HG03457 (cell line): Measurements from ENCODE around the gene STPG1.

Source experiments
- ATAC-seq: cut with Tn5 transposase; IDR thresholded peaks from one replicate; pipeline ENCODE4 v1.9.1; 2021; ENCODE audit warnings: moderate number of reproducible peaks; ENCODE audit not compliant: unreplicated experiment

The STPG1 gene

DNA sequence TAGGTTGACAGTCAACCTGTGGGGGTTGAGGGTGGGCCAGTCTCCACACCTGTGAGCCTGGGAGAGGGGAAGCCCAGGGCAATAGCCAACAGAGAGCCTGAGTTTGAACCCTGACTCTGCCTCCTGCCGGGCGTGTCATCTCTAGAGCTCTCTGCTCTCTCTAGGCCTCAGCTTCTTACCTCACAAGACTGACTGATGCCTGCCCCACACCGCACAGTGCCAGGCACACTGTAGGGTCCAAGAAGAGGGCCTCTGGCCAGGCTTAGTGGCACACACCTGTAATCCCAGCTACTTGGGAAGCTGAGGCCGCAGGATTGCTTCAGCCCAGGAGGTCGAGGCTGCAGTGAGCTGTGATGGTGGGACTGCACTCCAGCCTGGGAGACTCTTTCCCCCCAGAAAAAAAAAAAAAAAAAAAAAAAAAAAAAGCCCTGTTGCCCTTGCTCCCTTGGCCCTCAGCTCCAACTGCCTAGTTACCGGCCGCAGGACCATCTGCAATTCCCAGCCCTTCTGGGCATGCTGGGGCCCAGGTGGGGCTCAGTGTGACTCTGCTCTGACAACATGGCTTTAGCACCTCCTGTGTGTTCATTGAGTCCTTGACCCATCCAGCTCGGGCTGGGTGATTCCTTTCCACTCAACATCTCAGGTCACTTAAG, 69.4 kb downstream of the STPG1 start:
- no peak for ATAC-seq

DNA sequence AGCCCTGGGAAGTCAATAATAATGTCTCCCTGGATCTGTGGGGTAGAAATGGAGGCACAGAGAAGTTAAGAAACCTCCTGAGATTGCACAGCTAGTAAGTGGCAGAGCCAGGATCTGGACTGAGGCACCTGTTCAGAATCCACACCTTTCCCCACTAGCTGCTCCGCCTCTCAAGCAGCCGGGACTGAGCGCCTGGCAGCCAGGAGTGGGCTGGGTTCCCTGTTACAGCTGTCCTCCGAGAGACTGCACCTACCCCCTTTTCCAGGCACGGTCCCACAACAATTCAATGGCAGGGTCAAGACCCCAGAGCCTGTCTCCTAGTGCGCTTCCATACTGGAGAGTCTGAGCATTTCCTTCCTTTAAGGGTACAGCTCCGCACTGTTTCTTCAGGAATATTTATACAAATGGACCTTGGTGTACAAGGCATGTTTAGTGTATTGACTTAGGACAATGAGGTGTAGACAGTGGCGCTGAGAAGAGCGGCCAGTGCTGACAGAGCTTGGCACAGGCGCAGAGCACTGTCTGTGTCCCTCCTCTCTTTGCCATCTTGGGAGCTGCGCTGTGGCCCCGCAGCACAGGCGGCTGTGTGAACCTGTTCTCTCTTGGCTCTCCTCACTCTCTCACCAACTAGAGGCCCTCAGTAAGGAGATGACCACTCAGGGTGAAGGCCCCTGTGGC, 70.0 kb downstream of the STPG1 start:
- no peak for ATAC-seq

GRCh38 chr1:24341260-24341659, 72.3 kb downstream of the STPG1 start:
- no peak for ATAC-seq

DNA sequence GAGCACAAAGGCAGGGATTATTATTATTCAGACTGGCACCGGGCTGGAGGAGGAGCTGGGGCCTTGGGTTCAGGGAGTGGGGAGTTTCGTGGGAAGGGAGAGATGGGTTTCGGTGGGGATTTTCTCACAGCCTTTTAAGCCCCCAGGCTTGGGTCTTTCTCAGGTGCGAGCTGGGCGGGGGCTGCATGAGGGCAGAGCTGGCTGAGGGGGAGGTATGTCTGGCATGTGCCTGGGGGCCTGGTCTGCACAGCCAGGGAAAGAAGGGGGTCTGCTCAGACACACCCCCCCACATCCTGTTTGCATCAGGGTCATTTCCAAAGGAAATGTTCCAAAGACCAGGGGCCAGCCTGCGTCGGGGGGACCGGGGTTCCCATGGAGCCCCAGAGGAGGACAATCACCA, 72.8 kb downstream of the STPG1 start:
- ATAC-seq = no peak

GRCh38 chr1:24339996-24340395, 73.6 kb downstream of the STPG1 start:
- no peak for ATAC-seq

GRCh38 chr1:24338447-24338846, 75.1 kb downstream of the STPG1 start:
- no peak for ATAC-seq

DNA sequence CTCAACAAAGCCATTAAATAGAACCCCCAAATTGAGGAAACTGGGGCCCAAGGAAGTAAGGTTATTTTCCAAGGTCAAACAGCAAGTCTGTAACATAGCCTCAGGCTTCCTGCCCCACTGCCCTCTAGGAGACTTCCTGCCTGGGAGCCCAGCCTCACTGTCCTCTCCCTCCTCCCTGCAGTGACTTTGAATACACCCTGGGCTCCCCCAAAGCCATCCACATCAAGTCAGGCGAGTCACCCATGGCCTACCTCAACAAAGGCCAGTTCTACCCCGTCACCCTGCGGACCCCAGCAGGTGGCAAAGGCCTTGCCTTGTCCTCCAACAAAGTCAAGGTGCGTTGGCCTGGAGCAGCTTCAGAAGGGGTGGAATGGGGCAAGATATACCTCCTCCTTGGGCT, 76.1 kb downstream of the STPG1 start:
- no peak for ATAC-seq

DNA sequence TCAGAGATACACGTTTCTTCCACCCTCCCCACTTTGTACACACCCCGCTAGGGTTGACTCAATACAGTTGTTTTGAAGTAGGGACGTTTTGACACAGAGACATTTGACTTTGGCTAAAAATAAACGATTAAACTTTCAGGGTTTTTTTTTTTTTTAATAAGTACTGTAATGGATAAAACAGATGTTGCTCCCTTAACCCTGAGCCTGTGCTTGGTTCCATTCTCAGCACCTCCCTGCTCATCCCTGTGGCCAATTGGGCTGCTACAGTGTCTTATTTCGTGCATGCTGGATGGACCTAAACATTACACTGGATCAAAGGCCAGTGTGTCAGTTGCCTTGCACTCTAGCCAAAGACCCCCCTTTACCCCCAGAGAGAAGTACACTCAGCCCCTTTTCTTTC, 77.5 kb downstream of the STPG1 start:
- no peak for ATAC-seq

- ATAC-seq = no peak
Observed at GRCh38 chr1:24331961-24332673, 81.5 kb downstream of the STPG1 start.

DNA sequence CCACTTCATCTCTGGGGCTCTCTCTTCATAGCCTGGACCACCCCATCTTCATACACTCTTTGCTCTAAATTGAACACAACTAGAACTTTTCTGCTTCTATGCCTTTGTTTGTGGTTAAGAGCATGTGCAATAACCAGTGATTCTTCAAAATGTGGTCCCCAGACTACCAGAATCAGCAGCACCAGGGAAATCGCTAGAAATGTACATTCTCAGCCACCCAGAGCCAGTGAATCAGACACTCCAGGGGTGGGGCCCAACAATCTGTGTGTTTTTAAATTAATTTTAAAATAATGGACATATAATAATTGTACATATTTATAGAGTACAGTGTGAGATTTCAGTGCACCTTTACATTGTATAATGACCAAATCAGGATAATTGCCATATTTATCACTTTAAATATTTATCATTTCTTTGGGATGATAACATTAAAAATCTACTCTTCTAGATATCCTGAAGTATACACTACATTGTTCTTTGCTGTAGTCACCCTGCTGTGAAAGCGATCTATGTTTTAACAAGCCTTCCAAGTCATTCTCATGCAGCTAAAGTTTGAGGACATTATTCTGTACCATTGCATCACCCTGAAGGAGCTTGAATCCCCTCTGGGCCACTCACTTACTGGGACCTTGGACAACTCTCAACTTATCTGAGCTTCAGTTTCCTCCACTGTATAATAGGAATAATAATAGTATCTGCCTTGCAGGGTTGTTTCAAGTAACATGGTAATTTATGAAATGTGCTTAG, 83.6 kb downstream of the STPG1 start:
- ATAC-seq = no peak

DNA sequence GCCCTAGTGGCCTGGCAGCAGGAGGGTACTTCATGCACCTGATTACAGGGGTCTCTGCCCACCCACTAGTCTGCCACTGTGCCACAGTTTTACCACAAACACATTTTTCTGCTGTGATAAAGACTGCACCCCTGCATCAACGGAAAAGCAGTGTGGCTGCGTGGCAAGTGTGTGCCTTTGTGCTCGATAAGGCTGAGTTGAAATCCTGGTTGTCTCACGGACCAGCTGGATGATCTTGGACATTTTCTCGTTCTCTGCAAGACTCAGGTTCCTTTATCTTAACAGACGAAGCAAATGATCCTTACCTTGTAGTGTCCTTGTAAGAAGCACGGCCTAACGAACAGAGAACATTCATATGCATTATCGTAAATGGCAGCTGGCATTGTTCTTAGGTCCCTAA, 84.3 kb downstream of the STPG1 start:
- no peak for ATAC-seq

- ATAC-seq = no peak
Observed at GRCh38 chr1:24327891-24328290, 85.7 kb downstream of the STPG1 start.

- ATAC-seq = no peak
Observed at GRCh38 chr1:24327486-24327885, 86.1 kb downstream of the STPG1 start.

GRCh38 chr1:24325587-24326449, 87.8 kb downstream of the STPG1 start:
- no peak for ATAC-seq

DNA sequence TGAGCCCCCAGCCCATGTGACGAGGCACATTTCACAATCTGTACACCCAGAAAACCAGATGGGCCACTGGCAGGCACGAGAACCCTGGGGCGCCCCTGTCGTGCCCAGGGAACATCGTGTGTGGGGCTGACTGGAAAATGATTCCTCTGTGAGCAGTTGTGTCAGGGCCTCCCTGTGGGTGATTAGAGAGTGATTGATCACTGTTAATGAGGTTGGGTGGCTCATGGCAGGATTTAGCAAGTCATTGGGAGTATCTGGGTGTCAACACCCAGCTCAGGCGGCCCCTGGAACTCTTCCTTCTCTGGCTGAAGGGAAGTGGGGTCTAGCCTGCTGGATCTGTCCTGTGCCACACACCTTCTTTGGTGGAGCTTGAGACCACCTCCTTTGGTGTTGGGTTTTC, 88.7 kb downstream of the STPG1 start:
- no peak for ATAC-seq

DNA sequence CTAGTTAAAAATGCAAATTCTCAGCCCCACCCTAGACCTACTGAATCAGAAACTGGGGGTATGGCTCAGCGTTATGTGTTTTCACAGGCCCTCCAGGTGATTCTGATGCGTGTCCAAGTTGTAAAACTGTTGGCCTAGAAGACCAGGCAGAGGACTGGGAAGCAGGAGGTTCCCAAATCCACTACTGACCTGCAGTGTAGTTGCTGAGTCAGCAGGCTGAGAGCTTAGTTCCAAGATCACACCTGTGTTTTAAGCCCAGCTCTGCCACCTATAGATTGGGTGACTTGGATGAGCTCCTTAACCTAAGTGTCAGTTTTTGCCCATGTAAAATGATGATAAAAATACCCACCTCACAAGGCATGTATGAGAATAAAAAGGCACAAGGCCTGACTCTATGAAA, 90.3 kb downstream of the STPG1 start:
- ATAC-seq = no peak

- no peak for ATAC-seq
Observed at GRCh38 chr1:24322470-24323177, 91.0 kb downstream of the STPG1 start.

DNA sequence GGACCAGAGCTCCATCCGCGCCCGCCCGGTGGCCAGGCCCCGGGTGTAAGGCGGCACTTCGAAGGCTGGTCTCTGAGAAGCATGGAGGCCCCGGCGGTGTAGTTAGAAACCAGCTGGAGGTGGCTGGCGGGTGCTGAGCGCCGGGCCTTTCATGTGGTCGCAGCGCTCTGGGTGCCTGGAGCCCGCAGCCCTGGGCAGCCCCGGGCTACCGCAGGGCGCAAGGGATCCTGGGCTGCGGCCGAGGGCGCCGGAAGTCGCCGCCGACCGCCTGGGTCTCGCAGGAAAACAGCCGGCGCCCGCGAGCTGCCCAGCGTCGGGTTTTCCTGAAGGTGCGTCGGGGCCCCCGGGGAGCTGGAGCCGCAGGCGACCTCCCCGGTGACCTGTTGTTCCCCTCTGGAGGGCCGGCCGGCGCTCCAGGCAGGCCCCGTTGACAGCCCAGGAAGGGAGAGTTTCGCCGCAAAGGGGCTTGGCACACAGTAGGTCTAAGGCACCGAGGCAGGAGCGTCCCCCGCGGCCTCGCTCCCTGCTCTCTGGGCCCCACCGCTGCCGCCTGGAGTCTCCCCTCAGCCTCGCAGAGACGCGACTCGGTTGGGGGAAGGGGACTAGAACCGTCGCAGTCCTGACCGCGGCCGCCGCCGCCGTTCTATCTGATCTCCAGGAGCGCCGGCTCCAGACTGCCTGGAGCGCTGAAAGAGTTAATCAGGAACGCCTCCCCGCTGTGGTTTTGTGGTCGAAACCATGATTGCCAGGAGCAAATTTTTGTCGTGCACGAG, 91.7 kb downstream of the STPG1 start:
- ATAC-seq = no peak

DNA sequence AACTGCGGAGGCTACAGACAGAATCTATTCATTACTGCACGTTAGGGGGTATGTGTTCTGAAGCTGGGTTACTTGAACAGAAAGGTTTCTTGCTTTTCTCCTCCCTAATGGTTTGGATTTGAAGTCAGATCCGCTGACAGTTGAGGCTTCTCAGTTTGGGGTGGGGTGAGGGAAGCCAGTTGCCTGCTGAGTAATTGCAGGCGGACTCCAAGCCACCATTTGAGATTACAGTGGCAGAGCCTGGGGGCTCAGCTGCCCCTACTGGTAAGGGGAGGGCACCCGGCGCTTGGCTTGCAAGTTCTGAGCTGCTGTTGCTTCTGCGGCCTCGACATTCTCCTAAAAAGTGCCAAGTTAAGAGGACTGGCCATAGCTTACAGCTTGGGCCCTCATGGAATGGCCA, 92.5 kb downstream of the STPG1 start:
- no peak for ATAC-seq
